ENCODE measurements around the gene GNG11.

GNG11 gene

DNA sequence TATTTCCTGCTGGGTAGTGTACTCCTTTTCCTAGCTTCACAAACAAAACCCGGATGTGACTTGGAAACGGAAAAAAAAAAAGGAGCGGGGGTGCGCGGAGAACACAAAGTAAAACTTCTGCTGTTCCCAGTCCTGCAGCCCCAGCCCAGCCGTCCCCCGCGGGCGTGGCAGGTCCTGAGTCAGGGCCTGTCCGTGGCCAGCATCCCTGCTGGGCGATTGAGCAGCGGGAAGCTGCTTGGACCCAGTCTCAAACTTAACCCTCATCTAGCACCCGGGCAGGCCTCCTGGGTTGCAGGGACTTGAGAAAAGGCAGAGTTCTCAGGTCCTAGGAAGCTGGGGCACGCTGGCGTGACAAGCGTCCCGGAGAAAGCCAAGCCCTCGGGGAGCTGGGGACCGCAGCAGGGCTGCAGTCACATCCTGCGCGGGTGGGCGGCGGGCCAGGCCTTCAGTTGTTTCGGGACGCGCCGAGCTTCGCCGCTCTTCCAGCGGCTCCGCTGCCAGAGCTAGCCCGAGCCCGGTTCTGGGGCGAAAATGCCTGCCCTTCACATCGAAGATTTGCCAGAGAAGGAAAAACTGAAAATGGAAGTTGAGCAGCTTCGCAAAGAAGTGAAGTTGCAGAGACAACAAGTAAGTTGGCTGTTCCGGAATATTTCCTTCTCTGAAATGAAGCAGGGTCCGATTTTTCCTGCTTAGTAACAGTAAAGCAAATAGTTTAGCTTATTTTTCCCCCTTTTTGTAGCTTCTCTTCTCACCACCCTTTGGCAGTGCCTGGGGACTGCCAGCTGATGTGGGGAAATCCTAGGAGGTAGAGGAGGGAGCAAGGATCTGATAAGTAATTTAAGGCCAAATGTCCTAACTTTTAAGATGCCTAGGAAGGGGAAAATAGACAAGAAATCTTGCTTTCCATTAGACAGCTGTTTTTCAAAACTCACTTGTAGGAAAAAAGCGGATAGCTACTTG is at the start of gene GNG11:
Gene GNG11 (plus strand): TSS at position 129 of the 960 bp plus-strand sequence. CDS start 403 bp downstream, at position 532.
- Histone ChIP-seq H3K4me1 (ENCODE audit: insufficient read depth, low read length) (peaks cover 24% of the 10 kb centered on the region), H3K9me3 (ENCODE audit: low read length) (no peaks in the 10 kb centered on the region), H3K27me3 (ENCODE audit: insufficient read depth, low read length) (no peaks in the 10 kb centered on the region), H3K4me3 (ENCODE audit: low read length) (peak within 1 kb of the TSS; percentile 94), H3K36me3 (ENCODE audit: insufficient read depth, low read length) (peaks cover 9% of the 10 kb centered on the region), H2AFZ (ENCODE audit: low read depth, low read length) (peak within 1 kb of the TSS; percentile 97)

- Histone ChIP-seq H3K27me3 (ENCODE audit: insufficient read depth, low read length) (no peaks in the 10 kb centered on the region), H2AFZ (ENCODE audit: low read depth, low read length) (no peak overlapping the region), H3K36me3 (ENCODE audit: insufficient read depth, low read length) (no peaks in the 10 kb centered on the region), H3K4me3 (ENCODE audit: low read length) (no peak overlapping the region), H3K4me1 (ENCODE audit: insufficient read depth, low read length) (no peaks in the 10 kb centered on the region), H3K9me3 (ENCODE audit: low read length) (no peaks in the 10 kb centered on the region)
Observed at GRCh38 chr7:93873998-93874574, 47.4 kb upstream of the GNG11 start.

DNA sequence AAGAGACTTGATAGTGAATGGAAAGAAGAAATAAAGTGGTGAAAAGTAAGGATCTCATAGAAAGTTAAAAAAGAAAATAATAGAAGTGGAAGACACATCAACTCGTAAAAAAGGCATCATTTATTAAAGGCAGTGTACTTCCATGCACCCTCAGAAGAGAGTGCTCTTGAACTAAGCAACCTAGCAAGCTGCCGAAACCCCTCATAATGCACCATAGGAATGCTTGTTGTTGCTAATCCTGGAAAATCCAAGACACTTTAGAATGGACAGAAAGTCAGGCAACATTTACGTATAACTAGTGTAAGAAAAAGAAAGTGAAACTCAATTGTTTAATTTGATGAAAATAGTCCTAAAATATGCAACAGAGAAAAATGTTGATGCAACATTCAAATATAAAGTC is 43.8 kb upstream of the GNG11 start:
- no peak overlapping the region for H2AFZ ChIP-seq (ENCODE audit: low read depth, low read length)
- no peak overlapping the region for H3K4me3 ChIP-seq (ENCODE audit: low read length)
- no peaks in the 10 kb centered on the region for H3K9me3 ChIP-seq (ENCODE audit: low read length)
- no peaks in the 10 kb centered on the region for H3K4me1 ChIP-seq (ENCODE audit: insufficient read depth, low read length)
- no peaks in the 10 kb centered on the region for H3K27me3 ChIP-seq (ENCODE audit: insufficient read depth, low read length)
- no peaks in the 10 kb centered on the region for H3K36me3 ChIP-seq (ENCODE audit: insufficient read depth, low read length)

DNA sequence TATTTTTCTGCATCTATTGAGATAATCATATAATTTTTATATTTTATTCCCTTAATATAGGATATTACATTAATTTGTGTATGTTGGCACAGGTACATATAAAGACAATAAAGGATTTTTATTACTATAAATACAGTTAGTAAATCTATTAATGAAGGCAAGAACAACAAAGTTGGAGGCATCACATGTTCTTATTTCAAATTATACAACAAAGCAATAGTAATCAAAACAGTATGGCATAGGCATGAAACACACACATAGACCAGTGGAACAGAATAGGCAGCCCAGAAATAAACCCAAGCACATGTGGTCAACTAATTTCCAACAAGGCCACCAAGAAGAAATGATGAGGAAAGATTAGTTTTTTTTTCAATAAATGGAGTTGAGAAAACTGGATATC is 42.2 kb upstream of the GNG11 start:
- no peak overlapping the region for H2AFZ ChIP-seq (ENCODE audit: low read depth, low read length)
- H3K9me3 ChIP-seq (ENCODE audit: low read length), result no peaks in the 10 kb centered on the region
- no peaks in the 10 kb centered on the region for H3K36me3 ChIP-seq (ENCODE audit: insufficient read depth, low read length)
- no peak overlapping the region for H3K4me3 ChIP-seq (ENCODE audit: low read length)
- H3K27me3 ChIP-seq (ENCODE audit: insufficient read depth, low read length), result no peaks in the 10 kb centered on the region
- H3K4me1 ChIP-seq (ENCODE audit: insufficient read depth, low read length), result no peaks in the 10 kb centered on the region

DNA sequence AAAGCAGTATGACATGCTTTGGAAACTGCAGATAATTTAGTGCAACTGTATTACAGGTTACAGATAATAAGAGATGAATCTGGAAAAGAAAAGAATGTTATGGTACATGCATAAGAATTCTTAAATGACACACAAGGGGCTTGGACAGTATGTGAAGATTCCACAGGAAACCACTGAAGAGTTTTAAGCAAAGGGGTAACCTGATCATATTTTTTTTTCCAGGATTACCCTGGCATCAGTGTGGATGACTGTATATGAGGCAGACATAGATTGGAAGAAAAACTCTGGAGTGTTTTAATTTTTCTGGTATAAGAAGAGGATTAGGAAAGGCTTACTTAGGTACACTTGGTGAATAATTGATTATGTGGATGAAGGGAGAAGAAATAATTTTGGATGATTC is 39.1 kb upstream of the GNG11 start:
- peaks cover 2% of the 10 kb centered on the region for H3K36me3 ChIP-seq (ENCODE audit: insufficient read depth, low read length)
- no peak overlapping the region for H2AFZ ChIP-seq (ENCODE audit: low read depth, low read length)
- H3K4me1 ChIP-seq (ENCODE audit: insufficient read depth, low read length), result no peaks in the 10 kb centered on the region

GRCh38 chr7:93883078-93883916 is 38.2 kb upstream of the GNG11 start:
- Histone ChIP-seq H3K4me1 (ENCODE audit: insufficient read depth, low read length) (no peaks in the 10 kb centered on the region), H3K4me3 (ENCODE audit: low read length) (no peak overlapping the region), H2AFZ (ENCODE audit: low read depth, low read length) (no peak overlapping the region), H3K36me3 (ENCODE audit: insufficient read depth, low read length) (peaks cover 2% of the 10 kb centered on the region), H3K27me3 (ENCODE audit: insufficient read depth, low read length) (no peaks in the 10 kb centered on the region), H3K9me3 (ENCODE audit: low read length) (no peaks in the 10 kb centered on the region)

More for the DNA sequence above, 39.1 kb upstream of the GNG11 start:
- H3K9me3 ChIP-seq (ENCODE audit: low read length), result no peaks in the 10 kb centered on the region
- no peaks in the 10 kb centered on the region for H3K27me3 ChIP-seq (ENCODE audit: insufficient read depth, low read length)
- H3K4me3 ChIP-seq (ENCODE audit: low read length), result no peak overlapping the region

DNA sequence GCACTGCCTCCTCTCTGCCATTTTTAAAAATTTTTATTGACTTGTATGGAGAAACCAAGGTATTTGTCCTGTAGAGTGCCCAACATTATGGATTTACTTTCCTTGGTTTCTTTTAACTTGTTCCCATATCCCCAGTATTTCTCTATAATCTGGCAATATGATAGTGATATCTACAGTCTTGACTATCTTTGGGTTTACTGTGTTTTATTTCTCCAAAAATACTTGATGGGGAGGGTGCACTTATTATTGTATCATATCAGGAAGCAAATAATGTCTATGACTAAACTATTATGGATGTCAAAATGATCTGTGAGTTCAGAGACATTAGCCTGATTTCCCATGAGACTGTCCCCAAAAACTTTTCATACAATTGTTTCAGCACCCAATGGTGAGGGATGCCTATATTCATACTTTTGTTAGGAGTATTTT is 37.6 kb upstream of the GNG11 start:
- no peak overlapping the region for H3K4me3 ChIP-seq (ENCODE audit: low read length)
- no peaks in the 10 kb centered on the region for H3K9me3 ChIP-seq (ENCODE audit: low read length)
- peaks cover 2% of the 10 kb centered on the region for H3K36me3 ChIP-seq (ENCODE audit: insufficient read depth, low read length)
- no peak overlapping the region for H2AFZ ChIP-seq (ENCODE audit: low read depth, low read length)
- no peaks in the 10 kb centered on the region for H3K4me1 ChIP-seq (ENCODE audit: insufficient read depth, low read length)
- H3K27me3 ChIP-seq (ENCODE audit: insufficient read depth, low read length), result no peaks in the 10 kb centered on the region

GRCh38 chr7:93884541-93884940 is 37.0 kb upstream of the GNG11 start:
- Histone ChIP-seq H3K9me3 (ENCODE audit: low read length) (no peaks in the 10 kb centered on the region), H3K27me3 (ENCODE audit: insufficient read depth, low read length) (no peaks in the 10 kb centered on the region)

GRCh38 chr7:93889261-93889660 is 32.3 kb upstream of the GNG11 start:
- Histone ChIP-seq H3K4me3 (ENCODE audit: low read length) (peak overlapping the region; percentile 75), H3K9me3 (ENCODE audit: low read length) (no peaks in the 10 kb centered on the region), H3K27me3 (ENCODE audit: insufficient read depth, low read length) (no peaks in the 10 kb centered on the region), H3K4me1 (ENCODE audit: insufficient read depth, low read length) (no peaks in the 10 kb centered on the region), H2AFZ (ENCODE audit: low read depth, low read length) (no peak overlapping the region), H3K36me3 (ENCODE audit: insufficient read depth, low read length) (peaks cover 2% of the 10 kb centered on the region)

More at GRCh38 chr7:93884541-93884940, 37.0 kb upstream of the GNG11 start:
- H3K36me3 ChIP-seq (ENCODE audit: insufficient read depth, low read length), result peaks cover 2% of the 10 kb centered on the region
- H3K4me3 ChIP-seq (ENCODE audit: low read length), result no peak overlapping the region
- H3K4me1 ChIP-seq (ENCODE audit: insufficient read depth, low read length), result no peaks in the 10 kb centered on the region
- H2AFZ ChIP-seq (ENCODE audit: low read depth, low read length), result no peak overlapping the region

DNA sequence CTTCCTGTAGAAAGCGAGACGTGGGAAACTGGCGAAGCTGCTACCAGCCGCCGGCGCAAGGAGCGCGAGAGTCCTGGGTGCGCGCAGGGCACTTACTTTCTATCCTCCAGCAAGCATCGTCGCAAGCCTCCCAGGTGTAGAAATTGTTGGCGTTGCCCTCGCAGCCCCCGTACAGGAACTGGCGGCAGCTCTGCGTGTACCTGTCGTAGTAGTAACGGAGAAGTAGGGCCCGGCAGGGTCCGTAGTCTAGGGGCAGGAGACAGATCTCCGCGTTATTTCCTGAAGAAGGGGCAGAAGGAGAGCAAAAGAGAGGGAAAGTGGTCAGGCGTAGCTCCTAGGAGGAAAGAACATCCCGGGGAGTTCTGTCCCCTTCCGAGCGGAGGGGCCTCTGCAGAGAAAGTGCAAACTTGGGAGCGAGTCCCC is 31.5 kb upstream of the GNG11 start:
- peaks cover 2% of the 10 kb centered on the region for H3K36me3 ChIP-seq (ENCODE audit: insufficient read depth, low read length)
- H3K27me3 ChIP-seq (ENCODE audit: insufficient read depth, low read length), result no peaks in the 10 kb centered on the region

DNA sequence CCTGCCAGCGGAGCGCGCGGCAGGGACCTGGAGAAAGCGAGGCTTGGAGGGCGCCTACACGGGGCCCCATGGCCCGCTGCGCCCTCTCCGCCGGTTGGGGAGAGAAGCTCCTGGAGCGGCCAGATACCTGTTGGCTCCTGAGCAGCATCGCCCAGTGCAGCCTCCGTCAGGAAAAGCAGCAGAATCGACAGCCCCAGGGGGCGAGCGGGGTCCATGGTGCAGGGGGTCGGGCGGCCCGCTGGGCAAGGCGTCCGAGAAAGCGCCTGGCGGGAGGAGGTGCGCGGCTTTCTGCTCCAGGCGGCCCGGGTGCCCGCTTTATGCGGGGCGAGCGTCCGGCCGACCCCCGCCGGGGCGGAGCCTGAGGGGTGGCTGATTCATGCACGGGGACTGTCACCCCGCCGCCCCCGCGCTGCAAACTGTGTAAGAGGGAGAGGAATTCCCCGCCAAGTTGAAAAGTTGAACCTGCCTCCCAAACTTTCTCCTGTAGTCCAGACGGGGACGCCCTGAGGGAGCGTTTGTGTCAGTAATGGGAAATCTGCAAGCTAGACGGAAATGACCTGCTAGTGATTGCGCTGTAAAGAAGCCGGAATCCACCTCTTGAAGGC is 31.0 kb upstream of the GNG11 start, which contains the start of gene TFPI2:
Gene TFPI2 (minus strand): TSS at position 290 of the 605 bp plus-strand sequence. CDS start 75 bp downstream, at position 215.
- H2AFZ ChIP-seq (ENCODE audit: low read depth, low read length), result peak within 1 kb of the TSS; percentile 95
- H3K36me3 ChIP-seq (ENCODE audit: insufficient read depth, low read length), result peaks cover under 1% of the 10 kb centered on the region
- no peaks in the 10 kb centered on the region for H3K4me1 ChIP-seq (ENCODE audit: insufficient read depth, low read length)
- H3K27me3 ChIP-seq (ENCODE audit: insufficient read depth, low read length), result no peaks in the 10 kb centered on the region
- H3K4me3 ChIP-seq (ENCODE audit: low read length), result peak within 1 kb of the TSS; percentile 75
- no peaks in the 10 kb centered on the region for H3K9me3 ChIP-seq (ENCODE audit: low read length)

More for the DNA sequence above, 31.5 kb upstream of the GNG11 start:
- Histone ChIP-seq H3K4me1 (ENCODE audit: insufficient read depth, low read length) (no peaks in the 10 kb centered on the region), H2AFZ (ENCODE audit: low read depth, low read length) (peak overlapping the region; percentile 95), H3K9me3 (ENCODE audit: low read length) (no peaks in the 10 kb centered on the region), H3K4me3 (ENCODE audit: low read length) (peak overlapping the region; percentile 75)

GRCh38 chr7:93894426-93894825 is 27.1 kb upstream of the GNG11 start:
- Histone ChIP-seq H3K36me3 (ENCODE audit: insufficient read depth, low read length) (no peaks in the 10 kb centered on the region), H3K27me3 (ENCODE audit: insufficient read depth, low read length) (no peaks in the 10 kb centered on the region), H3K4me1 (ENCODE audit: insufficient read depth, low read length) (no peaks in the 10 kb centered on the region), H3K9me3 (ENCODE audit: low read length) (no peaks in the 10 kb centered on the region), H3K4me3 (ENCODE audit: low read length) (no peak overlapping the region), H2AFZ (ENCODE audit: low read depth, low read length) (no peak overlapping the region)

Measured in neuron (in vitro differentiated cells).